GM12878 (cell line): ENCODE data around the gene ADAMTS5. TPM values are rescaled to one million over a fixed set of nuclear protein-coding genes. Genes with fewer than 3 reads are reported as not detected.

Experiments
- ATAC-seq: fragments of 200-7000 bp; cut with Tn5 transposase; 3 replicates; pipeline ENCODE4 v1.9.1; 2020; ENCODE audit warnings: mild to moderate bottlenecking, moderate library complexity
- BruUV-seq: library from RNA; stranded (reverse); fragments of 400-500 nt; replicated peaks from 2 replicates; lab custom pipeline; 2021; lab: Mats Ljungman, UMichigan
- CTCF ChIA-PET: fragments of 300-600 bp; sonication (Branson Sonifier 250); formaldehyde crosslinking; extraction: SDS; loops from one replicate; lab custom pipeline; 2021; ENCODE audit warnings: inconsistent platforms; lab: Yijun Ruan, JAX
- POLR2A ChIA-PET: fragments of 350-600 bp; formaldehyde crosslinking; extraction: SDS; loops from one replicate; lab custom pipeline; 2021; ENCODE audit warnings: inconsistent platforms; lab: Charles Lee
- RAD21 ChIA-PET: fragments of 300-600 bp; sonication (Branson Sonifier 250); formaldehyde crosslinking; loops from one replicate; lab custom pipeline; 2023; ENCODE audit warnings: antibody characterized with exemption; ENCODE audit not compliant: unreplicated experiment; lab: Charles Lee
- SMC1A ChIA-PET: fragments of 300-600 bp; sonication (Branson Sonifier 250); formaldehyde crosslinking; loops from one replicate; lab custom pipeline; 2023; ENCODE audit not compliant: unreplicated experiment, uncharacterized antibody; lab: Charles Lee
- DNase-seq: peaks from one replicate; pipeline ENCODE4 v3.0.0-alpha.2; 2011; ENCODE audit warnings: low read depth, low spot score
- FAIRE-seq: peaks from 3 replicates; lab custom pipeline; 2011; peaks lifted over from hg19 to GRCh38; lab: Jason Lieb, UNC
- H2AFZ ChIP-seq: 2 replicates; pipeline ENCODE4 v1.6.0; 2011; ENCODE audit warnings: low read depth, low read length, control low read depth; ENCODE audit not compliant: control insufficient read depth
- H3K27ac ChIP-seq: 2 replicates; pipeline ENCODE4 v1.5.1; 2011; ENCODE audit warnings: control low read depth; ENCODE audit not compliant: control insufficient read depth, insufficient read depth
- H3K27me3 ChIP-seq, 2 experiments: replicated peaks in 1 of 2; 2 replicates each; pipeline versions ENCODE4 v1.6.0 to v1.6.1; 2011; ENCODE audit warnings: low read length in 1 of 2; ENCODE audit not compliant: control insufficient read depth in 2 of 2, insufficient read depth in 2 of 2
- H3K36me3 ChIP-seq, 2 experiments: 2 replicates each; pipeline ENCODE4 v1.5.1; 2011; ENCODE audit warnings: low read length in 1 of 2; ENCODE audit not compliant: control insufficient read depth in 2 of 2, insufficient read depth in 2 of 2
- H3K4me1 ChIP-seq: 2 replicates; pipeline ENCODE4 v1.6.1; 2011; ENCODE audit warnings: mild to moderate bottlenecking, low read length, moderate library complexity, mixed read lengths; ENCODE audit not compliant: control insufficient read depth, insufficient read depth
- H3K4me2 ChIP-seq: 2 replicates; pipeline ENCODE4 v1.6.0; 2011; ENCODE audit warnings: control low read depth; ENCODE audit not compliant: control insufficient read depth, insufficient read depth
- H3K4me3 ChIP-seq: fragments of 200-600 bp; sonication (generic); 2 replicates; pipeline ENCODE4 v1.5.1; 2016
- H3K79me2 ChIP-seq: 2 replicates; pipeline ENCODE4 v1.6.0; 2011; ENCODE audit warnings: low read length; ENCODE audit not compliant: control insufficient read depth, insufficient read depth
- H3K9ac ChIP-seq: 2 replicates; pipeline ENCODE4 v1.8.0; 2011; ENCODE audit warnings: low read length, control low read depth, mixed read lengths; ENCODE audit not compliant: control insufficient read depth, insufficient read depth
- H3K9me3 ChIP-seq: replicated peaks from 3 replicates; pipeline ENCODE4 v1.5.1; 2011; ENCODE audit warnings: mild to moderate bottlenecking, low read length; ENCODE audit not compliant: control insufficient read depth, insufficient read depth
- H4K20me1 ChIP-seq: 2 replicates; pipeline ENCODE4 v1.6.0; 2011; ENCODE audit not compliant: control insufficient read depth, insufficient read depth
- BHLHE40 ChIP-seq, 2 experiments: fragments of 450-650 bp in 1 of 2; IDR thresholded peaks; 2 replicates each; pipeline ENCODE4 v1.6.1; 2011 to 2017; ENCODE audit warnings: low read depth in 2 of 2, borderline replicate concordance in 1 of 2, improper control_type of control experiment in 1 of 2, low read length in 1 of 2, mild to moderate bottlenecking in 1 of 2
- CHD1 ChIP-seq: IDR thresholded peaks from 2 replicates; pipeline ENCODE4 v1.6.1; 2012; ENCODE audit warnings: low read depth, low read length, improper control_type of control experiment
- CUX1 ChIP-seq: IDR thresholded peaks from 2 replicates; pipeline ENCODE4 v1.6.1; 2012; ENCODE audit warnings: improper control_type of control experiment, low read depth, low read length; ENCODE audit not compliant: insufficient replicate concordance
- ELK1 ChIP-seq: IDR thresholded peaks from 2 replicates; pipeline ENCODE4 v1.6.1; 2012; ENCODE audit warnings: low read depth, low read length, improper control_type of control experiment
- EP300 ChIP-seq, 2 experiments: fragments of 150-350 bp in 1 of 2; IDR thresholded peaks; 2 replicates each; pipeline ENCODE4 v1.6.1; 2011 to 2012; ENCODE audit warnings: low read depth in 2 of 2, low read length in 2 of 2, borderline replicate concordance in 1 of 2, improper control_type of control experiment in 1 of 2, inconsistent platforms in 1 of 2; ENCODE audit not compliant: control insufficient read depth in 1 of 2
- IRF4 ChIP-seq: IDR thresholded peaks from 2 replicates; pipeline ENCODE4 v1.6.1; 2011; ENCODE audit warnings: low read depth, low read length
- MYB ChIP-seq: fragments of 150-350 bp; IDR thresholded peaks from 2 replicates; pipeline ENCODE4 v1.6.1; 2014; ENCODE audit warnings: mild to moderate bottlenecking, low read depth, low read length, borderline replicate concordance
- NFXL1 ChIP-seq: fragments of 450-650 bp; IDR thresholded peaks from 2 replicates; pipeline ENCODE4 v1.6.1; 2017; ENCODE audit warnings: antibody characterized with exemption, mild to moderate bottlenecking, borderline replicate concordance
- NKRF ChIP-seq: fragments of 450-650 bp; conservative IDR thresholded peaks from 2 replicates; pipeline ENCODE4 v1.6.1; 2017; ENCODE audit warnings: mild to moderate bottlenecking, moderate library complexity
- PKNOX1 ChIP-seq: fragments of 450-650 bp; IDR thresholded peaks from 2 replicates; pipeline ENCODE4 v1.6.1; 2016; ENCODE audit warnings: mild to moderate bottlenecking
- RFX5 ChIP-seq: IDR thresholded peaks from 2 replicates; pipeline ENCODE4 v1.6.1; 2011; ENCODE audit warnings: low read depth, low read length, improper control_type of control experiment
- SPI1 ChIP-seq: IDR thresholded peaks from 2 replicates; pipeline ENCODE4 v1.6.1; 2011; ENCODE audit warnings: low read depth, mild to moderate bottlenecking, low read length, moderate library complexity, borderline replicate concordance; ENCODE audit not compliant: insufficient read depth
- TCF3 ChIP-seq: IDR thresholded peaks from 2 replicates; pipeline ENCODE4 v1.6.1; 2012; ENCODE audit warnings: low read depth, mild to moderate bottlenecking, low read length, borderline replicate concordance; ENCODE audit not compliant: insufficient read depth
- WGBS: methylation state at CpG from one replicate; pipeline ENCODE4 v1.1.6; 2016; ENCODE audit warnings: low lambda C conversion rate; ENCODE audit not compliant: insufficient replicate concordance, insufficient coverage; ENCODE audit errors: missing lambda C conversion rate; 5-methylcytosine and 5-hydroxymethylcytosine counted together
- in situ Hi-C: fragments of 300-500 bp; cut with MboI; formaldehyde crosslinking; loops from 9 replicates; pipeline ENCODE4 v1.14.3; 2018; ENCODE audit warnings: mixed read lengths
- intact Hi-C: fragments of 100-400 bp; cut with micrococcal nuclease; formaldehyde crosslinking; loops from one replicate; pipeline ENCODE4 v1.14.2; 2022; ENCODE audit not compliant: unreplicated experiment
- polyA plus RNA-seq, 11 experiments: library from polyadenylated mRNA; depleted of rRNA in 4 of 11; unstranded in 6 of 11; stranded (reverse) in 5 of 11; fragments of >200 nt; fragmentation: Nextera tagmentation in 4 of 11; fragmentation: Illumina TruSeq in 1 of 11; extraction: Ambion mirVana in 4 of 11; extraction: Trizol in 1 of 11; gene quantifications; 1 replicate in 1 of 11; 2 replicates in 10 of 11; pipeline versions ENCODE4 v1.2.1 to v1.2.3, GENCODE V29; 2011 to 2016; ENCODE audit warnings: inconsistent platforms in 2 of 11, missing spikeins in 2 of 11, low read depth in 1 of 11
- total RNA-seq, 4 experiments: library from RNA; depleted of rRNA in 3 of 4; stranded (reverse); fragments of >200 nt in 3 of 4; fragmentation: Illumina TruSeq in 1 of 4; extraction: Trizol in 1 of 4; gene quantifications; 2 replicates each; pipeline versions ENCODE4 v1.2.1 to v1.2.3, GENCODE V29; 2013 to 2021

The ADAMTS5 gene
- total and polyA plus RNA-seq, 10 of the 15 experiments (the other 5 are each of a cell fraction or from before 2014, with no cell fraction given), result not detected

GRCh38 chr21:26973226-26973625 is 6.3 kb upstream of the ADAMTS5 start (continued):
- no peak for TF ChIP-seq NKRF
- no peak for TF ChIP-seq PKNOX1

- DNase-seq (no peak), ATAC-seq (no peak), FAIRE-seq (no peak)
- H4K20me1 ChIP-seq, result no peaks in the 10 kb centered on the region
- intact Hi-C loops, result no loop called here
- no peaks in the 10 kb centered on the region for H3K4me1 ChIP-seq
- H3K36me3 ChIP-seq, result no peaks in the 10 kb centered on the region
- RAD21 ChIA-PET, result no interaction called here
- BruUV-seq, result no TSS peak
- H3K27ac ChIP-seq, result no peak overlapping the region
- POLR2A ChIA-PET, result no interaction called here
- in situ Hi-C loops, result no loop called here
- H3K4me2 ChIP-seq, result no peak overlapping the region
- CTCF ChIA-PET, result no interaction called here
- no peak overlapping the region for H3K9ac ChIP-seq
- 0% methylated on average over 2 of the region's 2 CpGs for WGBS
- no peak overlapping the region for H3K4me3 ChIP-seq
- H3K9me3 ChIP-seq, result no peaks in the 10 kb centered on the region; the same call in 2 of the 3 replicates
- no peak overlapping the region for H2AFZ ChIP-seq
- no peaks in the 10 kb centered on the region for H3K27me3 ChIP-seq
- no peaks in the 10 kb centered on the region for H3K79me2 ChIP-seq
- SMC1A ChIA-PET, result no interaction called here
- TF ChIP-seq BHLHE40 (IDR thresholded peaks at IDR 0.05; ENCODE audit: borderline replicate concordance in 1 of 2, low read depth in 2 of 2, low read length in 1 of 2) (no peak), IRF4 (no peak), RFX5 (no peak), NFXL1 (no peak), CHD1 (no peak), CUX1 (no peak), ELK1 (no peak), SPI1 (no peak), EP300 (IDR thresholded peaks at IDR 0.05; ENCODE audit: borderline replicate concordance in 1 of 2, control insufficient read depth in 1 of 2, low read depth in 2 of 2, low read length in 2 of 2) (no peak), TCF3 (no peak), MYB (no peak)
Measured at GRCh38 chr21:26972192-26972591, 5.3 kb upstream of the ADAMTS5 start.
